Measurements from ENCODE around the gene RABEP2.
"Not testable (repeated sequence)": the region's sequence is repeated elsewhere in the genome, so short reads cannot be mapped to it uniquely, and the experiment has no call there.

Gene RABEP2

GRCh38 chr16:28904363-28904762, 20.7 kb downstream of the RABEP2 start:
- DNase-seq (ENCODE audit: low read depth, low spot score): no peak

GRCh38 chr16:28903344-28904042, 21.5 kb downstream of the RABEP2 start:
- no peak for DNase-seq (ENCODE audit: low read depth, low spot score)

- DNase-seq (ENCODE audit: low read depth, low spot score): no peak
Observed at GRCh38 chr16:28902909-28903308, 22.1 kb downstream of the RABEP2 start.

GRCh38 chr16:28901862-28902261, 23.2 kb downstream of the RABEP2 start:
- no peak for DNase-seq (ENCODE audit: low read depth, low spot score)

GRCh38 chr16:28900601-28901000, 24.4 kb downstream of the RABEP2 start:
- DNase-seq (ENCODE audit: low read depth, low spot score): no peak

- DNase-seq (ENCODE audit: low read depth, low spot score): no peak
Observed at GRCh38 chr16:28899882-28900590, 25.0 kb downstream of the RABEP2 start.

- DNase-seq (ENCODE audit: low read depth, low spot score): no peak
Observed at GRCh38 chr16:28898942-28899341, 26.1 kb downstream of the RABEP2 start.

- no peak for DNase-seq (ENCODE audit: low read depth, low spot score)
Observed at GRCh38 chr16:28898266-28898665, 26.8 kb downstream of the RABEP2 start.

- DNase-seq (ENCODE audit: low read depth, low spot score): no peak
Observed at GRCh38 chr16:28897826-28898225, 27.2 kb downstream of the RABEP2 start.

- no peak for DNase-seq (ENCODE audit: low read depth, low spot score)
Observed at GRCh38 chr16:28895609-28896008, 29.4 kb downstream of the RABEP2 start.

GRCh38 chr16:28893291-28893690, 31.7 kb downstream of the RABEP2 start:
- no peak for DNase-seq (ENCODE audit: low read depth, low spot score)

- DNase-seq (ENCODE audit: low read depth, low spot score): no peak
Observed at GRCh38 chr16:28891964-28892890, 32.8 kb downstream of the RABEP2 start.

- DNase-seq (ENCODE audit: low read depth, low spot score): not testable (repeated sequence)
Observed at GRCh38 chr16:28890355-28890754, 34.7 kb downstream of the RABEP2 start.

- DNase-seq (ENCODE audit: low read depth, low spot score): no peak
Observed at GRCh38 chr16:28886945-28887344, 38.1 kb downstream of the RABEP2 start.

- no peak for DNase-seq (ENCODE audit: low read depth, low spot score)
Observed at GRCh38 chr16:28884045-28884444, 41.0 kb downstream of the RABEP2 start.

GRCh38 chr16:28883221-28883996, 41.6 kb downstream of the RABEP2 start:
- DNase-seq (ENCODE audit: low read depth, low spot score): no peak

- no peak for DNase-seq (ENCODE audit: low read depth, low spot score)
Observed at GRCh38 chr16:28882551-28883160, 42.4 kb downstream of the RABEP2 start.

- DNase-seq (ENCODE audit: low read depth, low spot score): not testable (repeated sequence)
Observed at GRCh38 chr16:28881565-28881964, 43.5 kb downstream of the RABEP2 start.

- DNase-seq (ENCODE audit: low read depth, low spot score): no peak
Observed at GRCh38 chr16:28880955-28881354, 44.1 kb downstream of the RABEP2 start.

GRCh38 chr16:28880589-28880915, 44.5 kb downstream of the RABEP2 start:
- DNase-seq (ENCODE audit: low read depth, low spot score): no peak
